HCT116 (cell line): Measurements from ENCODE around the gene UNK. TPM values are rescaled to one million over a fixed set of nuclear protein-coding genes. Genes with fewer than 3 reads are reported as not detected.
A peak's percentile ranks its signal among the peaks of the same experiment; 100 is the strongest.

ENCODE experiments used
- ATAC-seq: fragments of 200-7000 bp; cut with Tn5 transposase; 2 replicates; pipeline ENCODE4 v1.9.1; 2020; ENCODE audit warnings: mild to moderate bottlenecking, moderate library complexity
- BruUV-seq: library from RNA; stranded (reverse); fragments of 400-500 nt; replicated peaks from 2 replicates; lab custom pipeline; 2021; lab: Mats Ljungman, UMichigan
- CTCF ChIA-PET: fragments of 300-600 bp; sonication (Branson Sonifier 250); formaldehyde crosslinking; loops from one replicate; lab custom pipeline; 2021; ENCODE audit warnings: antibody characterized with exemption; lab: Charles Lee
- POLR2A ChIA-PET: fragments of 300-600, 350-600 bp; sonication (Branson Sonifier 250); formaldehyde crosslinking; loops from one replicate; lab custom pipeline; 2021; ENCODE audit warnings: antibody characterized with exemption; lab: Charles Lee
- RAD21 ChIA-PET, 2 experiments: fragments of 300-600 bp; sonication (Branson Sonifier 250); formaldehyde crosslinking; loops; one replicate each; lab custom pipeline; 2023; ENCODE audit warnings: low total read pairs in 2 of 2; ENCODE audit not compliant: uncharacterized antibody in 2 of 2, unreplicated experiment in 2 of 2, low non-redundant PET in 1 of 2; lab: Charles Lee
- DNase-seq: peaks from one replicate; pipeline ENCODE4 v3.0.0-alpha.2; 2010; ENCODE audit warnings: low read depth, low spot score
- H2AFZ ChIP-seq: fragments of 200-600 bp; shearing (Covaris generic), sonication (generic); 2 replicates; pipeline ENCODE4 v1.6.1; 2017; ENCODE audit warnings: low read depth, mixed run types, mixed read lengths, antibody characterized with exemption, low read length; ENCODE audit not compliant: poor library complexity, severe bottlenecking
- H3K27ac ChIP-seq: 2 replicates; pipeline ENCODE4 v1.5.1; 2012; ENCODE audit warnings: low read depth, low read length
- H3K27me3 ChIP-seq: fragments of 200-600 bp; sonication (generic); 2 replicates; pipeline ENCODE4 v1.6.1; 2016; ENCODE audit warnings: mixed run types, low read length, mixed read lengths; ENCODE audit not compliant: insufficient read depth
- H3K36me3 ChIP-seq, 2 experiments: fragments of 200-500 bp in 1 of 2; fragments of 200-600 bp in 1 of 2; sonication (Bioruptor generic) in 1 of 2; sonication (generic) in 1 of 2; 2 replicates each; pipeline versions ENCODE4 v1.5.1 to v1.6.1; 2014 to 2016; ENCODE audit warnings: low read length in 2 of 2, inconsistent platforms in 1 of 2, mixed read lengths in 1 of 2, mixed run types in 1 of 2; ENCODE audit not compliant: insufficient read depth in 2 of 2, control insufficient read depth in 1 of 2
- H3K4me1 ChIP-seq, 2 experiments: fragments of 200-600 bp in 1 of 2; sonication (generic) in 1 of 2; 2 replicates each; pipeline versions ENCODE4 v1.5.1 to v1.6.1; 2012 to 2017; ENCODE audit warnings: low read length in 2 of 2, inconsistent platforms in 1 of 2, mild to moderate bottlenecking in 1 of 2, mixed read lengths in 1 of 2, mixed run types in 1 of 2, moderate library complexity in 1 of 2; ENCODE audit not compliant: insufficient read depth in 2 of 2, control insufficient read depth in 1 of 2
- H3K4me2 ChIP-seq: fragments of 200-600 bp; sonication (generic); 2 replicates; pipeline ENCODE4 v1.6.1; 2017; ENCODE audit warnings: mixed run types, low read length, mixed read lengths
- H3K4me3 ChIP-seq, 2 experiments: fragments of 200-600 bp in 1 of 2; sonication (generic) in 1 of 2; replicated peaks in 1 of 2; 2 replicates each; pipeline ENCODE4 v1.5.1; 2011 to 2016; ENCODE audit warnings: low read length in 2 of 2, control low read depth in 1 of 2, low read depth in 1 of 2, mild to moderate bottlenecking in 1 of 2, mixed read lengths in 1 of 2, mixed run types in 1 of 2
- H3K79me2 ChIP-seq: fragments of 200-600 bp; sonication (generic); 2 replicates; pipeline ENCODE4 v1.6.1; 2017; ENCODE audit warnings: mild to moderate bottlenecking, mixed run types, low read length, moderate library complexity, mixed read lengths; ENCODE audit not compliant: insufficient read depth
- H3K9ac ChIP-seq: fragments of 200-600 bp; sonication (generic); 2 replicates; pipeline ENCODE4 v1.6.1; 2016; ENCODE audit warnings: low read length, mixed read lengths
- H3K9me2 ChIP-seq: fragments of 200-600 bp; sonication (generic), shearing (Covaris generic); 2 replicates; pipeline ENCODE4 v1.6.1; 2017; ENCODE audit warnings: mixed run types, mild to moderate bottlenecking, moderate library complexity; ENCODE audit not compliant: insufficient read depth
- H3K9me3 ChIP-seq, 2 experiments: fragments of 200-500 bp in 1 of 2; fragments of 200-600 bp in 1 of 2; sonication (Bioruptor generic) in 1 of 2; sonication (generic) in 1 of 2; 2 replicates each; pipeline ENCODE4 v1.6.1; 2014 to 2017; ENCODE audit warnings: low read length in 2 of 2, mixed read lengths in 2 of 2, inconsistent platforms in 1 of 2, low read depth in 1 of 2, mild to moderate bottlenecking in 1 of 2, mixed run types in 1 of 2, moderate library complexity in 1 of 2; ENCODE audit not compliant: control insufficient read depth in 1 of 2, insufficient read depth in 1 of 2
- H4K20me1 ChIP-seq: fragments of 200-600 bp; sonication (generic), shearing (Covaris generic); 2 replicates; pipeline ENCODE4 v1.6.1; 2017; ENCODE audit warnings: mixed run types, mild to moderate bottlenecking, moderate library complexity; ENCODE audit not compliant: insufficient read depth
- CTCF ChIP-seq, 3 experiments: fragments of 200-600 bp in 1 of 3; sonication (generic) in 1 of 3; IDR thresholded peaks in 2 of 3; conservative IDR thresholded peaks in 1 of 3; 2 replicates each; pipeline ENCODE4 v1.5.1; 2012 to 2017; ENCODE audit warnings: low read depth in 2 of 3, low read length in 2 of 3, antibody characterized with exemption in 1 of 3, borderline replicate concordance in 1 of 3, control low read depth in 1 of 3, mild to moderate bottlenecking in 1 of 3, mixed read lengths in 1 of 3, mixed run types in 1 of 3, moderate library complexity in 1 of 3; ENCODE audit not compliant: insufficient read depth in 1 of 3
- ELF1 ChIP-seq: IDR thresholded peaks from 2 replicates; pipeline ENCODE4 v1.6.1; 2012; ENCODE audit warnings: low read depth, borderline replicate concordance
- EZH2phosphoT487 ChIP-seq: fragments of 200-600 bp; IDR thresholded peaks from 2 replicates; pipeline ENCODE4 v1.6.1; 2018; ENCODE audit warnings: antibody characterized with exemption, borderline replicate concordance
- SP1 ChIP-seq: IDR thresholded peaks from 2 replicates; pipeline ENCODE4 v1.6.1; 2012; ENCODE audit warnings: low read depth
- TCF7L2 ChIP-seq: IDR thresholded peaks from 2 replicates; pipeline ENCODE4 v1.7.0; 2011; ENCODE audit warnings: borderline replicate concordance, inconsistent platforms; ENCODE audit not compliant: insufficient read depth, insufficient read length; ENCODE audit errors: extremely low read depth
- ZFX ChIP-seq: fragments of 450-650 bp; IDR thresholded peaks from 2 replicates; pipeline ENCODE4 v1.6.1; 2017
- intact Hi-C: fragments of 100-400 bp; cut with micrococcal nuclease; formaldehyde crosslinking; loops from 2 replicates; pipeline ENCODE4 v1.10.0; 2022
- total RNA-seq: library from RNA; stranded (reverse); gene quantifications from one replicate; pipeline ENCODE4 v1.2.1, GENCODE V29; 2021; ENCODE audit not compliant: unreplicated experiment
- TF ChIP-seq, protein P1 (sequence below): IDR thresholded peaks from 2 replicates; pipeline ENCODE4 v1.6.1; 2012
- TF ChIP-seq, protein P2 (sequence below): IDR thresholded peaks from 2 replicates; pipeline ENCODE4 v1.6.1; 2011; ENCODE audit warnings: mild to moderate bottlenecking, low read length, moderate library complexity; ENCODE audit not compliant: insufficient replicate concordance; ENCODE audit errors: extremely low read depth

UNK gene
- total RNA-seq, 1 experiment from 2014 or later, result 40.6 TPM

DNA sequence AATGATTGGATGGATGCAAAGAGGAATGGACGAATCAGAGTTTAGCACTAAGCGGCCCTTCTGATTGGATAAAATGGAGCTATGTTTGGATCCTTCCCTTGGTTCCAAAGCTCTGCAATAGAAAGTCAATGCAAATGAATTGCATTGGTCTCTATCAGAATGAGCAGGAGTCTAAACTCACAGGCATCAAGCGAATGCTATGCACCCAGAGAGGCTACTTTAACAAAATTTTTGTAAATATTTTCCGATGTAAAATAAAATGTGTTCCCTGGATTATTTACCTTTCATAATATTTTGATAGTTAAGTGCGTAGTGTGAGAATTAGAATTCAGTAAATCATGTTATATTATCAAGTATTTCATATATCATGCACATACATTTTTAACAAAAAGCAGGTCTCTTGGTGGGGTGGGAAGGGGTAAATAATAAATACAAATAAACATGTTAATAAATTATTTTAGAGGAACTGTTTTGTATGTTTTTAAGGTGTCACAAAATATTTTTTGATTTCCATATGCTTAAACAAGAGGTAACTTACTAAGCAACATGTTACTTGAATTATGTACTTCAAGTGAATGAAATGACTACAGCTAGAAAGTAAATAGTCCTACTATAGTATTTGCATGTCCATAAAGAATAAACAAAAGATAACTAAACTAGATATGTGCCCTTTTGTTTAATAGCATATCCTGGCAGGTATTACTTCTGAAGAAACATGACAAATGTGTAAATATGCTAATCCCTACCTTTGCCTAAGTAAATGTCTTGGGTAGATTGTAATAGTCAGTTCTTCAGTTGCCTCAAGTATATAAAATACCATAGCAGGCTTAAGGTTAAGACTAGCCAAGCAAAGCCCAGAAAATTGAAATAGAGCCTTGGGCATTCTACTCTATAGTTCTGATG lies 4.4 kb upstream of the UNK start (continued):
- TF ChIP-seq, protein P1, sequence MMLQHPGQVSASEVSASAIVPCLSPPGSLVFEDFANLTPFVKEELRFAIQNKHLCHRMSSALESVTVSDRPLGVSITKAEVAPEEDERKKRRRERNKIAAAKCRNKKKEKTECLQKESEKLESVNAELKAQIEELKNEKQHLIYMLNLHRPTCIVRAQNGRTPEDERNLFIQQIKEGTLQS, result no peak
- TF ChIP-seq, protein P2, sequence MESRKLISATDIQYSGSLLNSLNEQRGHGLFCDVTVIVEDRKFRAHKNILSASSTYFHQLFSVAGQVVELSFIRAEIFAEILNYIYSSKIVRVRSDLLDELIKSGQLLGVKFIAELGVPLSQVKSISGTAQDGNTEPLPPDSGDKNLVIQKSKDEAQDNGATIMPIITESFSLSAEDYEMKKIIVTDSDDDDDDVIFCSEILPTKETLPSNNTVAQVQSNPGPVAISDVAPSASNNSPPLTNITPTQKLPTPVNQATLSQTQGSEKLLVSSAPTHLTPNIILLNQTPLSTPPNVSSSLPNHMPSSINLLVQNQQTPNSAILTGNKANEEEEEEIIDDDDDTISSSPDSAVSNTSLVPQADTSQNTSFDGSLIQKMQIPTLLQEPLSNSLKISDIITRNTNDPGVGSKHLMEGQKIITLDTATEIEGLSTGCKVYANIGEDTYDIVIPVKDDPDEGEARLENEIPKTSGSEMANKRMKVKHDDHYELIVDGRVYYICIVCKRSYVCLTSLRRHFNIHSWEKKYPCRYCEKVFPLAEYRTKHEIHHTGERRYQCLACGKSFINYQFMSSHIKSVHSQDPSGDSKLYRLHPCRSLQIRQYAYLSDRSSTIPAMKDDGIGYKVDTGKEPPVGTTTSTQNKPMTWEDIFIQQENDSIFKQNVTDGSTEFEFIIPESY, result no peak
- no peak for TF ChIP-seq SP1
- TF ChIP-seq EZH2phosphoT487, result no peak
- TF ChIP-seq ELF1, result no peak
- TF ChIP-seq TCF7L2, result no peak

DNA sequence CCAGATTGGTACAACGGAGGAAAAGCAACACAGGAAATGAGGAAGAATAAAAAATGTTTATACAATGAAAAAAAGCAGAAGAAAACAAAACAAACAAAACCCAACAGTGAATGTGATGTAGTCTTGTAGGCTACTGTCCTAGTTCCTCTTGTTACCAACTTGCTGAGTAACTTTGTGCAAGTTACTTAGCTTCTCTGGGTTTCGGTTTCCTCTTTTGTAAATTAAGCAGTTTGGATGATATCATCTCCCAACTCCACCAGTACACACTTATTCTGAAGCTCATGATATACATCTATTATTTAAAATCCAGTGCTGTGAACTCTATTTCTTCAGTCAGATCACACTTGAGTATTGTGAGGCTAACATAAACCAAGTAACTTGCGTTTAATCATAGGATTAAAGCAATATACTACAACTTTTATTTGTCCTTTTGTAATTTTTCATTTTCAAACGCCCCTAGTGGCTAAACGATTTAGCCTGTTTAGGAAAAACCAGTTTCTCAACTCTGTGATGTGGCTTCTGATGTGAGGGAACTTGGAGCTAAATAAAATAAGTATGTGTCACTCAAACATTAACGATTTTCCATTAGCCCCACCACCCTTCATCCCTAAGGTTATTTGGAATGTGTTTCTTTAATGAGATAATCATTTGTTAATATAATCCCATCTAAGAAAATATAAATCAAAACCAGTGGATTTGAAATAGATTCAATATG lies 1.4 kb upstream of the UNK start:
- Histone ChIP-seq H3K9me2 (no peaks in the 10 kb centered on the region), H4K20me1 (peaks cover 12% of the 10 kb centered on the region; the same call in 1 of the 2 replicates), H3K4me3 (peak overlapping the region in 1 of 2 experiments; percentile 71; a peak in 2 of 4 replicates), H3K4me2 (peak overlapping the region; percentile 92), H3K27ac (peak overlapping the region; percentile 99), H3K9ac (peak overlapping the region; percentile 97), H3K4me1 (peaks cover 41 to 69% of the 10 kb centered on the region in 2 experiments), H3K27me3 (no peaks in the 10 kb centered on the region), H3K79me2 (peaks cover 45% of the 10 kb centered on the region), H3K36me3 (peaks cover 4 to 12% of the 10 kb centered on the region in 2 experiments), H2AFZ (peak overlapping the region; percentile 74), H3K9me3 (no peaks in the 10 kb centered on the region)
- ATAC-seq (no peak), DNase-seq (peak; percentile 80)
- intact Hi-C loops, result no loop called here
- no TSS peak for BruUV-seq
- CTCF ChIA-PET, result interaction anchor here (0.6 to 1.9 kb wide), 18 partner anchors 9 to 182 kb away, joined by 3 to 20 read pairs (median 6); partner anchors contain the start of genes FBF1, GALK1, ITGB4 and WBP2
- no peak for TF ChIP-seq ZFX
- TF ChIP-seq CTCF (IDR thresholded peaks at IDR 0.05 in 2 of 3, conservative IDR thresholded peaks at IDR 0.05 in 1 of 3; ENCODE audit: borderline replicate concordance in 1 of 3, insufficient read depth in 1 of 3, low read depth in 2 of 3, low read length in 2 of 3), result peak in 2 of 3 experiments; percentile 80 to 94; a peak in 4 of 6 replicates
- RAD21 ChIA-PET, result no interaction called here
- POLR2A ChIA-PET, result interaction anchor here (0.7 to 1.8 kb wide), 10 partner anchors 8 to 182 kb away, joined by 3 to 7 read pairs (median 3); partner anchors contain the start of genes GALK1 and WBP2
